ENCODE measurements around the gene CLCNKA.
"Not testable (repeated sequence)": the region's sequence is repeated elsewhere in the genome, so short reads cannot be mapped to it uniquely, and the experiment has no call there.

The CLCNKA gene

DNA sequence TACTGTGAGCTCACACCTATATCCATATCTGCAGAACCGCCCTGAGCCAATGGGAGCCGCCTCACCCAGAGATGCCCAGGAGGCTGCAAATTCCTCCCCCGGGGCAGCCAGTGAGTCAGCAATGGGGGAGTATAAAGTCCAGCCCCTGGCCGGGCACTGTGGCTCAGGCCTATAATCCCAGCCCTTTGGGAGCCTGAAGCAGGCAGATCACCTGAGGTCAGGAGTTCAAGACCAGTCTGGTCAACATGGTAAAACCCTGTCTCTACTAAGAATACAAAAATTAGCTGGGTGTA is 16.7 kb downstream of the CLCNKA start:
- H3K27ac ChIP-seq: no peak overlapping the region
- TF ChIP-seq, protein P1, sequence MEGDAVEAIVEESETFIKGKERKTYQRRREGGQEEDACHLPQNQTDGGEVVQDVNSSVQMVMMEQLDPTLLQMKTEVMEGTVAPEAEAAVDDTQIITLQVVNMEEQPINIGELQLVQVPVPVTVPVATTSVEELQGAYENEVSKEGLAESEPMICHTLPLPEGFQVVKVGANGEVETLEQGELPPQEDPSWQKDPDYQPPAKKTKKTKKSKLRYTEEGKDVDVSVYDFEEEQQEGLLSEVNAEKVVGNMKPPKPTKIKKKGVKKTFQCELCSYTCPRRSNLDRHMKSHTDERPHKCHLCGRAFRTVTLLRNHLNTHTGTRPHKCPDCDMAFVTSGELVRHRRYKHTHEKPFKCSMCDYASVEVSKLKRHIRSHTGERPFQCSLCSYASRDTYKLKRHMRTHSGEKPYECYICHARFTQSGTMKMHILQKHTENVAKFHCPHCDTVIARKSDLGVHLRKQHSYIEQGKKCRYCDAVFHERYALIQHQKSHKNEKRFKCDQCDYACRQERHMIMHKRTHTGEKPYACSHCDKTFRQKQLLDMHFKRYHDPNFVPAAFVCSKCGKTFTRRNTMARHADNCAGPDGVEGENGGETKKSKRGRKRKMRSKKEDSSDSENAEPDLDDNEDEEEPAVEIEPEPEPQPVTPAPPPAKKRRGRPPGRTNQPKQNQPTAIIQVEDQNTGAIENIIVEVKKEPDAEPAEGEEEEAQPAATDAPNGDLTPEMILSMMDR (IDR thresholded peaks at IDR 0.05): no peak
- TF ChIP-seq ZFX (IDR thresholded peaks at IDR 0.05; ENCODE audit: borderline replicate concordance): no peak

DNA sequence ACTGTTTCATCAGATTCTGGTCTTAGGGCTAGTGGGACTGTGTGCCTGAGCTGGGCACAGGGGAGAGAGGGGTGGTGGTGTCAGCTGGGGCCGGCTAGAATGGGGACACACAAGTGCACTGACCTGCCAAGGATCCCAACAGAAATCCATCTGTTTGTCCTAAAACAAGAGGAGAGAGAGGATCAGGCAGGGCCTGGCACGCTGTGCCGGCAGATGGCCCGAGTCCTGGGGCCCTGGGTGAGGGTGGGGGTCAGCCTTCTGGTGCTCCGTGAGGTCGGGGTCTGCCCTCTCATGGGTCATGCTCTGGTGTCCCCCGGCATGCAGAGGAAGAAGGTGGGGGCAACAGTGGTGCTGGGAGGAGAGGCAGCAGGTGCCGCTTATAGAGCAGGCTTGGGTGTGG is 18.0 kb downstream of the CLCNKA start:
- H3K27ac ChIP-seq: not testable (repeated sequence)

GRCh38 chr1:16041200-16041599 is 19.4 kb downstream of the CLCNKA start:
- no peak for TF ChIP-seq ZFX (IDR thresholded peaks at IDR 0.05; ENCODE audit: borderline replicate concordance)
- H3K27ac ChIP-seq: no peak overlapping the region

DNA sequence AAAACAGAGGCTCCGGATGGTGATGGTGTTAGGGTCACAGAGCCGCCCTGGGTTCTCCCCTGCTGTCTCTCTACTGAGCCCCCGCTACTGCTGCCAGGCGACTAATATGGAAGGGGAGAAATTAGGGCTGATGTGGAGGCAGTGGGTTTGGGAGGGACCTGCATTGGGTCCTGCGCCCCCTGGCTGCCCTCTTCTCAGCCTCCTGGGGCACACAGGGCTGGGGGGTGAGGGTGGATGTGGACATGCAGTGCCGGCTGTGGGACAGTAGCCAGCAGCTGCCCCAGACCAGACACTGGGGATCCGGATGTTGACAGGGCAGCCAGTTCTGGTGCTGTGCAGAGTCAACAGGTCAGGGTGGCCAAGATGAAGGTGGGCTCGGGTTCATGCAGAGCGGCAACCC is 20.3 kb downstream of the CLCNKA start:
- no peak overlapping the region for H3K27ac ChIP-seq
- TF ChIP-seq, protein P1 (IDR thresholded peaks at IDR 0.05): no peak
- no peak for TF ChIP-seq ZFX (IDR thresholded peaks at IDR 0.05; ENCODE audit: borderline replicate concordance)

- H3K27ac ChIP-seq: not testable (repeated sequence)
Observed at GRCh38 chr1:16042654-16043053, 20.8 kb downstream of the CLCNKA start.

GRCh38 chr1:16043521-16043920 is 21.7 kb downstream of the CLCNKA start, which contains the start of gene CLCNKB:
CLCNKB (plus strand) TSS chr1:16043782; CDS start chr1:16044493, 711 bp downstream.
- TF ChIP-seq ZFX (IDR thresholded peaks at IDR 0.05; ENCODE audit: borderline replicate concordance): no peak
- TF ChIP-seq, protein P1 (IDR thresholded peaks at IDR 0.05): no peak
- no peak within 1 kb of the TSS for H3K27ac ChIP-seq

DNA sequence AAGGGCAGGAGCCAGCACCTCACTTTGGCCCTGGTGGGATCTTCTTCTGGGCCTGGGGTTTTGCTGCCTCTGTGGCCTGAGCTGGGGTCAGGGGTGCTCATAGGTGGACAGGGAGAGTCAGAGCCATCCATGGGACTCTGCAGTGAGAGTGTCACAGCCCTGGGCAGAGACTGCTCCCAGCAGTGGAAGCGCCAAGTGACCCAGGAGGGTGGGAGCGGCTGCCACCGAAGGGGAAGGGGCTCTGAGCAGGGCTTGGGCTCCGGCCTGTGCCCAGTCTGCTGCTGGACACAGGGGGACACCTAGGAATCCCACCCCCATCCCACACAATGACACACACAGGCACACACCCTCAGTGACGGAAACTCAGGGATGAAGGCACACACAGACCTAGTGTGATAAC is 22.1 kb downstream of the CLCNKA start:
- TF ChIP-seq, protein P1 (IDR thresholded peaks at IDR 0.05): no peak
- no peak for TF ChIP-seq ZFX (IDR thresholded peaks at IDR 0.05; ENCODE audit: borderline replicate concordance)
- no peak overlapping the region for H3K27ac ChIP-seq

- H3K27ac ChIP-seq: no peak overlapping the region
- no peak for TF ChIP-seq ZFX (IDR thresholded peaks at IDR 0.05; ENCODE audit: borderline replicate concordance)
- TF ChIP-seq, protein P1 (IDR thresholded peaks at IDR 0.05): no peak
Observed at GRCh38 chr1:16046842-16047241, 25.0 kb downstream of the CLCNKA start.

GRCh38 chr1:16047791-16048475 is 26.1 kb downstream of the CLCNKA start:
- H3K27ac ChIP-seq: no peak overlapping the region
- TF ChIP-seq ZFX (IDR thresholded peaks at IDR 0.05; ENCODE audit: borderline replicate concordance): no peak
- TF ChIP-seq, protein P1 (IDR thresholded peaks at IDR 0.05): no peak
